WTC11 (cell line): ENCODE measurements around the gene TMEM250. TPM values are rescaled to one million over a fixed set of nuclear protein-coding genes. Genes with fewer than 3 reads are reported as not detected.
A peak's percentile ranks its signal among the peaks of the same experiment; 100 is the strongest.

Experiments
- ATAC-seq: fragments of 200-7000 bp; cut with Tn5 transposase; 2 replicates; pipeline ENCODE4 v1.10.0; 2021; ENCODE audit warnings: mild to moderate bottlenecking, moderate library complexity
- CTCF ChIA-PET: fragments of 300-600 bp; sonication (Branson Sonifier 250); formaldehyde crosslinking; loops from one replicate; lab custom pipeline; 2021; ENCODE audit warnings: antibody characterized with exemption; lab: Charles Lee
- POLR2A ChIA-PET: fragments of 350-600 bp; sonication (Branson Sonifier 250); formaldehyde crosslinking; loops from one replicate; lab custom pipeline; 2021; ENCODE audit warnings: antibody characterized with exemption; lab: Charles Lee
- DNase-seq: peaks from one replicate; pipeline ENCODE4 v3.0.0; 2021; ENCODE audit warnings: low spot score
- H3K27ac Mint-ChIP-seq: 2 replicates; pipeline ENCODE4 v1.8.0; 2021; ENCODE audit warnings: mixed read lengths
- H3K27me3 Mint-ChIP-seq: 2 replicates; pipeline ENCODE4 v1.8.0; 2021; ENCODE audit warnings: low read depth, mild to moderate bottlenecking, moderate library complexity, mixed read lengths
- H3K36me3 Mint-ChIP-seq: 2 replicates; pipeline ENCODE4 v1.8.0; 2021; ENCODE audit warnings: mixed read lengths
- H3K4me1 Mint-ChIP-seq: 2 replicates; pipeline ENCODE4 v1.8.0; 2022; ENCODE audit warnings: mixed read lengths
- H3K4me3 Mint-ChIP-seq: 2 replicates; pipeline ENCODE4 v1.8.0; 2021; ENCODE audit warnings: mild to moderate bottlenecking, moderate library complexity, mixed read lengths
- H3K9me3 Mint-ChIP-seq: 2 replicates; pipeline ENCODE4 v1.8.0; 2021; ENCODE audit warnings: mixed read lengths
- CREB1 ChIP-seq: sonication (generic); formaldehyde crosslinking; IDR thresholded peaks from 2 replicates; pipeline ENCODE4 v1.8.0; 2023; ENCODE audit warnings: mild to moderate bottlenecking, missing genetic modification reagents
- ERG ChIP-seq: fragments of 250-450 bp; sonication (Bioruptor Pico); IDR thresholded peaks from 2 replicates; pipeline ENCODE4 v1.8.0; 2021; ENCODE audit warnings: mild to moderate bottlenecking
- HMGXB4 ChIP-seq: sonication (generic); formaldehyde crosslinking; IDR thresholded peaks from 2 replicates; pipeline ENCODE4 v1.8.1; 2023; ENCODE audit warnings: mild to moderate bottlenecking, moderate library complexity, missing genetic modification reagents
- IRF2 ChIP-seq: sonication (generic); formaldehyde crosslinking; IDR thresholded peaks from 2 replicates; pipeline ENCODE4 v1.8.0; 2022; ENCODE audit warnings: low read depth, missing genetic modification reagents, borderline replicate concordance
- NFATC4 ChIP-seq: fragments of 250-450 bp; sonication (Bioruptor Pico); IDR thresholded peaks from 2 replicates; pipeline ENCODE4 v1.9.0; 2021; ENCODE audit warnings: mild to moderate bottlenecking
- NFYB ChIP-seq: sonication (generic); formaldehyde crosslinking; conservative IDR thresholded peaks from 2 replicates; pipeline ENCODE4 v1.8.0; 2022; ENCODE audit warnings: low read depth, missing genetic modification reagents
- NR2C2 ChIP-seq: sonication (generic); formaldehyde crosslinking; IDR thresholded peaks from 2 replicates; pipeline ENCODE4 v1.8.0; 2022; ENCODE audit warnings: mild to moderate bottlenecking, missing genetic modification reagents
- PREB ChIP-seq: sonication (generic); formaldehyde crosslinking; IDR thresholded peaks from 2 replicates; pipeline ENCODE4 v1.8.1; 2022; ENCODE audit warnings: mild to moderate bottlenecking, missing genetic modification reagents, moderate library complexity, borderline replicate concordance
- PRRX2 ChIP-seq: fragments of 250-450 bp; sonication (Bioruptor Pico); IDR thresholded peaks from 2 replicates; pipeline ENCODE4 v1.8.0; 2021; ENCODE audit warnings: mild to moderate bottlenecking
- RORB ChIP-seq: fragments of 250-450 bp; sonication (Bioruptor Pico); IDR thresholded peaks from 2 replicates; pipeline ENCODE4 v1.9.0; 2021; ENCODE audit warnings: mild to moderate bottlenecking
- SMAD3 ChIP-seq: sonication (generic); formaldehyde crosslinking; IDR thresholded peaks from 2 replicates; pipeline ENCODE4 v1.8.0; 2022; ENCODE audit warnings: missing genetic modification reagents, mild to moderate bottlenecking, borderline replicate concordance
- SP1 ChIP-seq: sonication (generic); formaldehyde crosslinking; conservative IDR thresholded peaks from 2 replicates; pipeline ENCODE4 v1.8.1; 2022; ENCODE audit warnings: missing genetic modification reagents
- TCF7 ChIP-seq: sonication (generic); formaldehyde crosslinking; IDR thresholded peaks from 2 replicates; pipeline ENCODE4 v1.8.0; 2022; ENCODE audit warnings: mild to moderate bottlenecking, low read depth, missing genetic modification reagents, moderate library complexity
- TEAD1 ChIP-seq: sonication (generic); formaldehyde crosslinking; IDR thresholded peaks from 2 replicates; pipeline ENCODE4 v1.8.0; 2022; ENCODE audit warnings: mild to moderate bottlenecking, missing genetic modification reagents
- TP53 ChIP-seq: sonication (generic); formaldehyde crosslinking; IDR thresholded peaks from 2 replicates; pipeline ENCODE4 v1.8.1; 2023; ENCODE audit warnings: mild to moderate bottlenecking, missing genetic modification reagents
- ZBTB21 ChIP-seq: sonication (generic); formaldehyde crosslinking; IDR thresholded peaks from 2 replicates; pipeline ENCODE4 v1.8.1; 2023; ENCODE audit warnings: mild to moderate bottlenecking, missing genetic modification reagents, borderline replicate concordance
- ZMAT4 ChIP-seq: fragments of 250-450 bp; sonication (Bioruptor Pico); IDR thresholded peaks from 2 replicates; pipeline ENCODE4 v1.9.0; 2021; ENCODE audit warnings: mild to moderate bottlenecking
- ZNF317 ChIP-seq: sonication (generic); formaldehyde crosslinking; IDR thresholded peaks from 2 replicates; pipeline ENCODE4 v1.8.1; 2023; ENCODE audit warnings: low read depth, mild to moderate bottlenecking, moderate library complexity, missing genetic modification reagents, borderline replicate concordance
- ZNF671 ChIP-seq: fragments of 250-450 bp; sonication (Bioruptor Pico); IDR thresholded peaks from 2 replicates; pipeline ENCODE4 v1.8.0; 2021; ENCODE audit warnings: mild to moderate bottlenecking
- total RNA-seq: library from RNA; stranded (reverse); gene quantifications from 3 replicates; pipeline ENCODE4 v1.2.3, GENCODE V29; 2021
- TF ChIP-seq, protein P1 (sequence below): sonication (generic); formaldehyde crosslinking; IDR thresholded peaks from 2 replicates; pipeline ENCODE4 v1.8.1; 2022; ENCODE audit warnings: low read depth, mild to moderate bottlenecking, moderate library complexity, missing genetic modification reagents, borderline replicate concordance
- TF ChIP-seq, protein P2 (sequence below): sonication (generic); formaldehyde crosslinking; conservative IDR thresholded peaks from 2 replicates; pipeline ENCODE4 v1.8.1; 2022; ENCODE audit warnings: mild to moderate bottlenecking, missing genetic modification reagents
- TF ChIP-seq, protein P3 (sequence below): sonication (generic); formaldehyde crosslinking; IDR thresholded peaks from 2 replicates; pipeline ENCODE4 v1.8.0; 2022; ENCODE audit warnings: mild to moderate bottlenecking, missing genetic modification reagents

The TMEM250 gene
- total RNA-seq, 1 experiment from 2014 or later = 39.4 TPM

DNA sequence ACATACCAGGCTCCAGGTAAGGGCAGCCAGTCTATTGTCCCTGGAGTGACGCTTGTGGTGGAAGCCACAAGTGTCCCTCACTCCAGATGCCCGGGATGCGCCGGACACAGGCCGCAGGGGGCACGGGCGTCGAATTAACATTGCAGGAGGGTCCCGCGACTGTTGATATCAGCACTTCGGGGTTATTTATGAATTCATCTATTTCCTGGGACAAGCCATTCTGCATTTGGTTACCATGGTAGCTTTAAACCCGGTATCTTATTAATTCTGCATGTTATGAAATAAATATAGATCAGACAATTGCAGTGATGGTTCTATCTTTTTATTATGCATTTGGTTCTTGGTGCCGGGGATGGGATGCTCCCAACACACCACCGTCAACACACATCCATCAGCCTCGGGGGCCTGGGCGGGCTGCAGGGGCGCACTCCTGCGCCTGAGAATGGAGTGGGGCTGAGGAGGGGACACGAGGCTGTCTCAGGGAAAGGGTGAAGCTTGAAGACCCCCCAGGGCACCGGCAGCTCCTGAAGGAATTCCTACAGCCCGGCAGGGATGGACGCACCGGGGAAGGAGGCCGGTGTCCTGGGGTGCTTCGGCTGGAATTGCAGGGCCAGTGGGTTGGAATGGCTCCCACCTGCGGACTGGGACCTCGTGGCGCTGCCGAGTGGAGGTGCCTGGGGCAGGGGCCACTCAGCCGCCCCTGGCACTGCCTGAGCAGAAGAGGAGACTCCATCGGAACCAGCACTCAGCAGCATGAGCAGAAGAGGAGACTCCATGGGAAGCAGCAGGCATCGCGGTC is 17.7 kb upstream of the TMEM250 start:
- CTCF ChIA-PET = interaction anchor here (1.0 kb wide), 2 partner anchors 34 to 94 kb away, joined by 3 read pairs; no protein-coding TSS in a partner anchor
- ATAC-seq = no peak
- peaks cover 14% of the 10 kb centered on the region for H3K27me3 Mint-ChIP-seq
- no peaks in the 10 kb centered on the region for H3K36me3 Mint-ChIP-seq
- H3K4me3 Mint-ChIP-seq = no peak overlapping the region
- no peak for DNase-seq
- TF ChIP-seq NR2C2 (CRISPR knock-in tag) = no peak
- no peak for TF ChIP-seq IRF2
- TF ChIP-seq TP53 (CRISPR knock-in tag) = no peak
- H3K9me3 Mint-ChIP-seq = no peaks in the 10 kb centered on the region
- POLR2A ChIA-PET = no interaction called here
- H3K27ac Mint-ChIP-seq = no peak overlapping the region
- H3K4me1 Mint-ChIP-seq = peaks cover 15% of the 10 kb centered on the region

GRCh38 chr9:136135326-136136126 is 16.9 kb upstream of the TMEM250 start:
- no peak overlapping the region for H3K4me3 Mint-ChIP-seq
- H3K4me1 Mint-ChIP-seq = peaks cover 18% of the 10 kb centered on the region
- ChIA-PET CTCF (interaction anchor here (1.0 kb wide), 2 partner anchors 35 to 95 kb away, joined by 3 read pairs; no protein-coding TSS in a partner anchor), POLR2A (no interaction called here)
- peaks cover 16% of the 10 kb centered on the region for H3K27me3 Mint-ChIP-seq
- H3K36me3 Mint-ChIP-seq = no peaks in the 10 kb centered on the region
- no peak for DNase-seq
- no peak overlapping the region for H3K27ac Mint-ChIP-seq
- TF ChIP-seq SMAD3 (CRISPR knock-in tag) (no peak), HMGXB4 (CRISPR knock-in tag) (no peak), ZNF671 (CRISPR knock-in tag) (no peak), TEAD1 (CRISPR knock-in tag) (no peak), ERG (no peak), TCF7 (CRISPR knock-in tag) (no peak), ZMAT4 (CRISPR knock-in tag) (no peak), ZBTB21 (CRISPR knock-in tag) (no peak), PRRX2 (CRISPR knock-in tag) (no peak), ZNF317 (CRISPR knock-in tag) (no peak)
- no peak for ATAC-seq
- H3K9me3 Mint-ChIP-seq = no peaks in the 10 kb centered on the region

DNA sequence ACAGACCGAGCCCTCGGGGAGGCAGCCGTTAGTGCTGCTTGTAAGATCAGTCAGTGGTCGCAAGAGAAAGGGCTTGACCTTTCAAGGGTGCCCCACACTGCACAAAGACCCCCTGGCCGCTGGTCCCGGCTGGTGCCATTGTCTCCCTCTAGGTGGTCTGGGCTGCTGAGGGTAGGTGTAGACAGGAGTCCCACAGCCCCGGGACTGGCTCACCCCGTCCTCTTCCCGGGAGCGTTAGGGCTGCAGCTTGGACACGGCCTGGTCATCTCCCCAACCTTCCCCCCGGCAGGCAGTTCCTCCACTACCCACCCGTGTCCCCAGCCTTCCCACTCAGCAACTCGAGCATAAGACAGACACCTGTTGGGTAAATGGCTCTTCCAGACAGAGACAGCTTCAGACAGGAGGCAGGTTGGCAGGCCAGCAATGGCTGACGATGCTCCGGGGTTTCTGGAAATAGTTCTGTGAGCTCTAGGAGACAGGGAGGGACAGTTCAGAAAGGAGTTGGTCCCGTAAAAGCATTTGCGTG is 15.3 kb upstream of the TMEM250 start:
- Mint-ChIP-seq H3K4me3 (peak overlapping the region; percentile 67), H3K27ac (no peak overlapping the region), H3K4me1 (peaks cover 18% of the 10 kb centered on the region), H3K36me3 (no peaks in the 10 kb centered on the region), H3K9me3 (no peaks in the 10 kb centered on the region), H3K27me3 (peaks cover 16% of the 10 kb centered on the region)
- no peak for ATAC-seq
- CTCF ChIA-PET = interaction anchor here (0.6 to 1.8 kb wide), 4 partner anchors 9 to 624 kb away, joined by 3 to 6 read pairs (median 4); partner anchors contain the start of gene LCN8
- POLR2A ChIA-PET = no interaction called here
- DNase-seq = no peak
- TF ChIP-seq NFATC4 (no peak), ZBTB21 (CRISPR knock-in tag) (no peak), RORB (CRISPR knock-in tag) (no peak), NFYB (CRISPR knock-in tag) (no peak), PREB (CRISPR knock-in tag) (no peak), SP1 (no peak), CREB1 (CRISPR knock-in tag) (no peak)
- TF ChIP-seq, protein P1, sequence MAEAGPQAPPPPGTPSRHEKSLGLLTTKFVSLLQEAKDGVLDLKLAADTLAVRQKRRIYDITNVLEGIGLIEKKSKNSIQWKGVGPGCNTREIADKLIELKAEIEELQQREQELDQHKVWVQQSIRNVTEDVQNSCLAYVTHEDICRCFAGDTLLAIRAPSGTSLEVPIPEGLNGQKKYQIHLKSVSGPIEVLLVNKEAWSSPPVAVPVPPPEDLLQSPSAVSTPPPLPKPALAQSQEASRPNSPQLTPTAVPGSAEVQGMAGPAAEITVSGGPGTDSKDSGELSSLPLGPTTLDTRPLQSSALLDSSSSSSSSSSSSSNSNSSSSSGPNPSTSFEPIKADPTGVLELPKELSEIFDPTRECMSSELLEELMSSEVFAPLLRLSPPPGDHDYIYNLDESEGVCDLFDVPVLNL (CRISPR knock-in tag) = no peak
- TF ChIP-seq, protein P2, sequence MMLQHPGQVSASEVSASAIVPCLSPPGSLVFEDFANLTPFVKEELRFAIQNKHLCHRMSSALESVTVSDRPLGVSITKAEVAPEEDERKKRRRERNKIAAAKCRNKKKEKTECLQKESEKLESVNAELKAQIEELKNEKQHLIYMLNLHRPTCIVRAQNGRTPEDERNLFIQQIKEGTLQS (CRISPR knock-in tag) = no peak
- TF ChIP-seq, protein P3, sequence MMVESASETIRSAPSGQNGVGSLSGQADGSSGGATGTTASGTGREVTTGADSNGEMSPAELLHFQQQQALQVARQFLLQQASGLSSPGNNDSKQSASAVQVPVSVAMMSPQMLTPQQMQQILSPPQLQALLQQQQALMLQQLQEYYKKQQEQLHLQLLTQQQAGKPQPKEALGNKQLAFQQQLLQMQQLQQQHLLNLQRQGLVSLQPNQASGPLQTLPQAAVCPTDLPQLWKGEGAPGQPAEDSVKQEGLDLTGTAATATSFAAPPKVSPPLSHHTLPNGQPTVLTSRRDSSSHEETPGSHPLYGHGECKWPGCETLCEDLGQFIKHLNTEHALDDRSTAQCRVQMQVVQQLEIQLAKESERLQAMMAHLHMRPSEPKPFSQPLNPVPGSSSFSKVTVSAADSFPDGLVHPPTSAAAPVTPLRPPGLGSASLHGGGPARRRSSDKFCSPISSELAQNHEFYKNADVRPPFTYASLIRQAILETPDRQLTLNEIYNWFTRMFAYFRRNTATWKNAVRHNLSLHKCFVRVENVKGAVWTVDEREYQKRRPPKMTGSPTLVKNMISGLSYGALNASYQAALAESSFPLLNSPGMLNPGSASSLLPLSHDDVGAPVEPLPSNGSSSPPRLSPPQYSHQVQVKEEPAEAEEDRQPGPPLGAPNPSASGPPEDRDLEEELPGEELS (CRISPR knock-in tag) = no peak
